CD4-positive, alpha-beta T cell treated with Interleukin-6 for 4 hours (primary cell): ENCODE results near the gene CELF4.

Experiments used
- DNase-seq: peaks from one replicate; pipeline ENCODE4 v3.0.0-alpha.2; 2020; ENCODE audit warnings: mixed read lengths

The CELF4 gene

DNA sequence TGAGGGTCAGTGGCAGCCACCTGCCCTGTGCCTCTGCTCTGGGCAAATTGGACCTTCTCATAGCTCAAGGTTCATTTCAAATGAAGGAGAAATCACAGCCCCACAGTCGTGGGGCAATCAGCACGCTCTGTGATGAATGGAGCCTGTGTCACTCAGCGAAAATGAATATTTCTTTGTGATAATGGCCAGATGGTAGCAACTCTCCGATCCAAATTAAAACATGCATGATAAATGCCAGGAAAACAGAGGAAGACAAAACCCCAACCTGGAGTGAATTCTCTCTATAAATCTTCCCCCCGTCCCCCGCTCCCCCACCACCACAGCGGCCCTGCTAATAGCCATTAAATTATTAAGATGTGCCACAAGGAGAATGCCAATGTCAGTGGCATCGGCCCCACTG is 258.4 kb downstream of the CELF4 start:
- DNase-seq: no peak

GRCh38 chr18:37306432-37306831 is 259.2 kb downstream of the CELF4 start:
- DNase-seq: no peak

GRCh38 chr18:37305066-37305465 is 260.5 kb downstream of the CELF4 start:
- DNase-seq: no peak

DNA sequence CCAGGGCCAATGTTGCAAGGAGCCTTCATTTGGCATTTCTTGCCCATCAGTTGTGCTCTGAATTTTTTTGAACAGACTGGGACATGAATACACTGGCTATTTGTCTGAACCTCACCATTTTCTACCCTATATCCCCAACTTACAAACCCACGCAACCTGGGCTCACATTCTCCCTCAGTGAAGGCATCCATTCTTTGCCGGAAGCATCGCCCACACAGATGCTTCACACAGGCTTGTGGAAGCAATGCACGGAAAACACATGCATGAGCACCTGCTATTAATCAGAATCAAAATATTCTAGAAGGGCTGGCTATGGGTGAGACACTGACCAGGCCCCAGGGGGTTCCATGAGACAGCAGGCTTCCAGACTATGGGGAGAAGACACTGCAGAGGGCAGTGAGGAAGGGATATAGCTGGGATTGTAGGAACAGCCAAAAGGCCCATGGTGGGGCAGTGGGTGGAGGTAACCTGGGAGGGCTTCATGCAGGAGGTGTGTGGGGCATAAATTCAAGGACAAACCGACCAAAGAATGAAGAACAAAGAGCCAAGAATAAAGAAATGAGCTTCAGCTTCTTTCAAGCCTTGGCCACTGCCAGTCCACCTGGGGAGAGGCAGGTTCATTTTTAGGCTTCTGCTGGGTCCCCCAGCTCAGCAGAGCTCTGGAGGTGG is 261.5 kb downstream of the CELF4 start:
- no peak for DNase-seq

DNA sequence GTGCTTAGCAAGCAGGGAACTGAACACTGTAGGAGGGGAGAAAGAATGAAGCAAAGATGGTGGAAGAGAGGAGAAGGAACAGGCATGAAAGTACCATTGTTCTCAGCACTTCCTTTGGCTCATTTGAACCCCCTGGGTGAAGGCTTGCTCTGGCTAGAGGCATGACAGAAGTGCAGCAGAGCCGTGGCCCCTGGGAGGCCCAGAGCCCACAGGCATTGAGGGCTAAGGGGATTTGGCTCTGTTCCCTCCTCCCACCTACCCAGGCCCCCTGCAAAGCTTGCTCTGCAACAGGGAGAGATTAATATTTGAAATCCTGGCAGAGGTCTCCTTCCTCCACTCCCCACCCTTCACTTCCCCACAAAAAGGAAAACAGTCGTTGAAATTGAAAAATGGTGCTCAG is 262.6 kb downstream of the CELF4 start:
- no peak for DNase-seq

DNA sequence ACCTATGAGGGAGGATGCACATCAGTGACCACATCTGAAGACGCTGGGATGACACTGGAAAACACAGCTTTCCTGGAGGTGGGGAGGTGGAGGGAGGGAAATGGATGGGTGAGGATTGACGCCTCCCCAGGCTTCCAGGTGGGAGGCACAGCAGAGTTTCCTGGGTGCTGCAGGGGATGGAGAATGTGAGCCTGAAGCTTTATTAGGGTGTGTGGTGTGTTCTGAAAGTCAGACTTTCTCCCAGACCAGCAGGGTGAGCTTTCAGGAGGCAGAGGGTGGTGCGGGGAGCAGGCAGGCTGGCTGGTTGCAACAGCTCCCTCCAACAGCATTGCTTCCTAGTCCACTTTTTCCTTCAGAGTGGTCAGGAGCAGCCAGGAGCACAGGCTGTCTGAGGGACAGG is 263.1 kb downstream of the CELF4 start:
- no peak for DNase-seq

DNA sequence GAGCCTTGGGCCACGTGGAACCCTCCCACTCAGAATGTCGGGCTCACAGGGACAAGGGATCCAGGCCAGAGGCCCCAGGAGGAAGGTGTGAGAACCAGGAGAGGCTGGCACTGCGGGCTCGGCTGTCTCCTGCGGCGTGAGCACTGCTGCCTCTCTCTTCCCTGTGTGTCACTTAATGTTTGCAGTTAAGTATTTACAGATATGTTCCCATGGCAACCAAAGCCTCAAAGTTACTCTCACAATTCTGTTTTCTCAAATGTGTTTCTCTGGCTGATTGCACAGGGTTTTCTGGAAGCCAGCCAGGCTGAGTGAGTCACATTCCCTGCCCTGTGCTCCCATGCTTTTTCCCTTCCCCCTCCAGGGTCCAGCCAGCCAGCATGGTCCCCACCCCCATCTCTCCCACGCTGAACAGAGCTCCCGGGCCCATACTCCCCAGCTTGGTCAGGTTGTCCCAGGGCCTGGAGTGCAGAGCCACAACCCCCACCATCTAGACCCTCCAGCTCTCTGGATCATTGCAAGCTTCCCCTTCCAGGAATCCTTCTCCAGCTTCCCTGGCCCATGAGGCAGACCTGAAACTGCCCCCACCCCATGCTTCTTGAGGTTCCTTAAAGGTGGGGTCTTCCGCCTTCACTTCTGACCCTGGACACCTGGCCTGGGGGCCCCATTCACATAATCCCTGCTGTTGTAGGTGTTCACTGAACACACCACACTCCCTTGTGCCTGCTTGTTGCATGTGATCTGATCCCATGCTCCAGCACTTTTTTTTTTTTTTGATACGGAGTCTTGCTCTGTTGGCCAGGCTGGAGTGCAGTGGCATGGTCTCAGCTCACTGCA is 265.9 kb downstream of the CELF4 start:
- no peak for DNase-seq

- no peak for DNase-seq
These were observed 266.8 kb downstream of the CELF4 start for GRCh38 chr18:37298816-37299215.

DNA sequence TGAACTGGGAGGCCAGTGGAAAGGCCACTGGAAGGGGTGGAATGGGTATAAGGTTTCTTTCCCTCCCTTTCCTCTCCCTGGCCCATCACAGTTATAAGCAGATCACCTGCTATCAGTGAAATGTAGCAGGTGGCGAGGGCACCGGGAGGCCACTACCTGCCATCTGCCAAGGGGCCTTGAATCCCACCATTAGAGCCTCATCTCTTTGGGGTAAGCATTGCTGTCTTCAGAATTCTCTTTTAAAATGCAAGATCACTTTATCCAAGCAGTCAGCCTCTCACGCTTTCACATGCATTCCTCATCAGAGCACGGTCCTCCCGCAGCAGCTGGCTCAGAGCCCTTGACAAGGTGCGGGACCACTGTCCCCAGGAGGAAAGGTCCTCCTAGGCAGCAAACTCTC is 268.5 kb downstream of the CELF4 start:
- no peak for DNase-seq

DNA sequence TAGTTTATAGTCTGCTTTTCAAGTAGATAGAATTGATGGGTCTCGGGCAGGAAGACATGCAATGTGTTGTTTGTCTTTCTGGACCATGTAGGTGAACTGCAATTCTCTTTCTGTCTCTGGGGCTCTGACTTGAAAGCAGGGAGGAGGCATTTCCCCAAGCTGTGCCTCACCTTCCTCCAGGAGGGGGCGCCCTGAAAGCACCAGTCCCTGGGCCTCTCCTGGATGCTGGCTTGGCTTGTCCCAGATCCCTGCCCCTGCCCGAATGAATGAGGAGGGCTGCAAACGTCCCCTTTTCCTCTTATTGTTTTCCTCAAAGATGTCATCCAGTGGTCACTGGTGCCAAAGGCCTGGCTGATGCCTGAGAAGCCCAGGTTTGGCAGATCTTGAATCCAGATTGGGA is 270.6 kb downstream of the CELF4 start:
- DNase-seq: no peak

GRCh38 chr18:37293359-37293758 is 272.2 kb downstream of the CELF4 start:
- DNase-seq: no peak

- no peak for DNase-seq
These were observed 276.2 kb downstream of the CELF4 start for GRCh38 chr18:37289423-37289822.

GRCh38 chr18:37287601-37288000 is 278.0 kb downstream of the CELF4 start:
- DNase-seq: no peak

GRCh38 chr18:37286801-37287200 is 278.8 kb downstream of the CELF4 start:
- no peak for DNase-seq

DNA sequence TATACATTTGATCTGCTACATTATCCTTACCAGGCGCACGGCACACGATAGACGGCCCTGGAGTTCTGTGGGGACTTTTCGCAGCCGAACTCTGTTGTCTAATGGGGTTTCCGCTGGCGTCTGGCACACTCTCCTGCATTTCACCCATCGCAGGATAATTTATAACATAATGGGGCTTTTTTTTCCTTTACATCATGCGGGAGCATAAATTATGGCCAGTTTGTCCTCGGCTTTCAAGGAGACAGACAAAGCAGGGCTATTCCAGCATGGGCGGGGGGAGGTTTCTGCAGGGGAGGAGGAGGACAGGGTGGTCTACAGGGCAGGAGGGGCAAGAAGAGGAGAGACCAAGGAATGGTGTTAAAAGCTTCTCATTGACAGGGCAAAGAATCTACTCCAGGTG is 279.8 kb downstream of the CELF4 start:
- DNase-seq: no peak

GRCh38 chr18:37284260-37284659 is 281.3 kb downstream of the CELF4 start:
- DNase-seq: no peak

- no peak for DNase-seq
These were observed 283.1 kb downstream of the CELF4 start for GRCh38 chr18:37282386-37283037.

- no peak for DNase-seq
These were observed 284.8 kb downstream of the CELF4 start for GRCh38 chr18:37280701-37281393.

GRCh38 chr18:37277804-37278203 is 287.8 kb downstream of the CELF4 start:
- no peak for DNase-seq

GRCh38 chr18:37276111-37276890 is 289.3 kb downstream of the CELF4 start:
- DNase-seq: no peak

DNA sequence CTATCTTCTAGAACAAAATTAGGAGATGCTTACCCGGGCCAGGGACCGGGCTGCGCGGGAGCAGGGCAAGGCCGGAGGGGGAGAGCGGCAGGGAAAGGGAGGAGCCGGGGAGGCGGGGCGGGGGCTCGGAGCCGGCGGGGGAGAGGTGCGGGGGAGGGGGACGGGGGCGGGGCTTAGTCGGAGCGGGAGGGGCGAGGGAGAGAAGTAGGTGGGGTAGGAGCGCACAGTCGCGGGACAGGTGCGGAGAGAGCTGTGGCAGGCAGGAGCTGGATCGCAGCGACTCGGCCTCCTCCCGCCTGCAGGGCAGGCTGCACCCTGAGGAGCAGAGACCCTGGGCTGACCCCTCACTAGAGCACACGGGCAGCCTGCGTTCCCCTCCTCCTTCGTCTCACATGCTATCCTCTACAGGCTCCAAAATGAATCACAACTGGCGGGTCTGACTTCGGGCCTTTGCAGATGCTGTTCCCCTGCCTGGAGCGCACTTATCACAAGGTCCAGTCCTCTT is 290.3 kb downstream of the CELF4 start:
- DNase-seq: no peak
